Ishikawa (cell line): ENCODE data around the gene DPYD.

ENCODE experiments used
- MAX ChIP-seq: IDR thresholded peaks from 2 replicates; pipeline ENCODE4 v1.6.1; 2012
- RAD21 ChIP-seq: IDR thresholded peaks from 2 replicates; pipeline ENCODE4 v1.6.1; 2012; ENCODE audit warnings: low read depth
- TEAD4 ChIP-seq: IDR thresholded peaks from 2 replicates; pipeline ENCODE4 v1.6.1; 2012

GRCh38 chr1:97875996-97876395, 44.8 kb downstream of the DPYD start:
- TF ChIP-seq RAD21 (no peak), MAX (no peak), TEAD4 (no peak)
